Measurements from ENCODE around the gene SLC48A1. TPM values are rescaled to one million over a fixed set of nuclear protein-coding genes. Genes with fewer than 3 reads are reported as not detected.

Gene SLC48A1
- polyA plus RNA-seq, 1 donor from 2014 or later: 8.0 TPM

- TF ChIP-seq TAF1 (IDR thresholded peaks at IDR 0.05; ENCODE audit: low read depth): no peak
- TF ChIP-seq CTCF (IDR thresholded peaks at IDR 0.05; ENCODE audit: poor library complexity, severe bottlenecking): no peak
- TF ChIP-seq POLR2AphosphoS5 (IDR thresholded peaks at IDR 0.05): no peak
- no peak for TF ChIP-seq REST (IDR thresholded peaks at IDR 0.05; ENCODE audit: borderline replicate concordance)
- no peak for TF ChIP-seq MXI1 (conservative IDR thresholded peaks at IDR 0.05; ENCODE audit: poor library complexity, severe bottlenecking)
- TF ChIP-seq RAD21 (conservative IDR thresholded peaks at IDR 0.05): no peak
- no peak for TF ChIP-seq SMC3 (conservative IDR thresholded peaks at IDR 0.05; ENCODE audit: poor library complexity)
- no peak for TF ChIP-seq EP300 (conservative IDR thresholded peaks at IDR 0.05; ENCODE audit: poor library complexity, severe bottlenecking)
- no peak for TF ChIP-seq EZH2 (IDR thresholded peaks at IDR 0.05; ENCODE audit: borderline replicate concordance, insufficient read depth, low read length, poor library complexity, severe bottlenecking)
- no peak overlapping the region for H2AFZ ChIP-seq (ENCODE audit: low read depth, low read length)
Observed at GRCh38 chr12:47725893-47726292, 47.1 kb upstream of the SLC48A1 start.

GRCh38 chr12:47729233-47729632 lies 43.8 kb upstream of the SLC48A1 start:
- Histone ChIP-seq H2AFZ (ENCODE audit: low read depth, low read length) (no peak overlapping the region), H3K27me3 (ENCODE audit: insufficient read depth, low read depth, low read length) (no peaks in the 10 kb centered on the region), H3K9ac (ENCODE audit: low read length) (no peak overlapping the region), H4K20me1 (ENCODE audit: insufficient read depth) (no peaks in the 10 kb centered on the region), H3F3A (ENCODE audit: insufficient read depth, low read length, poor library complexity, severe bottlenecking) (no peaks in the 10 kb centered on the region), H3K27ac (ENCODE audit: low read length) (no peak overlapping the region), H3K4me2 (ENCODE audit: low read length) (no peak overlapping the region), H3K4me3 (ENCODE audit: low read length) (no peak overlapping the region), H3K9me2 (ENCODE audit: insufficient read depth, low read length) (no peaks in the 10 kb centered on the region), H3K79me2 (replicated peaks; ENCODE audit: insufficient read depth, low read length) (no peaks in the 10 kb centered on the region), H3K9me3 (ENCODE audit: low read length) (no peaks in the 10 kb centered on the region), H3K36me3 (ENCODE audit: insufficient read depth, low read length) (no peaks in the 10 kb centered on the region)
- TF ChIP-seq EP300 (conservative IDR thresholded peaks at IDR 0.05; ENCODE audit: poor library complexity, severe bottlenecking) (no peak), TAF1 (IDR thresholded peaks at IDR 0.05; ENCODE audit: low read depth) (no peak), CTCF (IDR thresholded peaks at IDR 0.05; ENCODE audit: poor library complexity, severe bottlenecking) (no peak), REST (IDR thresholded peaks at IDR 0.05; ENCODE audit: borderline replicate concordance) (no peak)

More at GRCh38 chr12:47725893-47726292, 47.1 kb upstream of the SLC48A1 start:
- Histone ChIP-seq H3K79me2 (replicated peaks; ENCODE audit: insufficient read depth, low read length) (no peaks in the 10 kb centered on the region), H3F3A (ENCODE audit: insufficient read depth, low read length, poor library complexity, severe bottlenecking) (no peaks in the 10 kb centered on the region), H3K9me3 (ENCODE audit: low read length) (no peaks in the 10 kb centered on the region), H3K36me3 (ENCODE audit: insufficient read depth, low read length) (no peaks in the 10 kb centered on the region), H4K20me1 (ENCODE audit: insufficient read depth) (no peaks in the 10 kb centered on the region), H3K4me3 (ENCODE audit: low read length) (no peak overlapping the region), H3K9ac (ENCODE audit: low read length) (no peak overlapping the region), H3K27me3 (ENCODE audit: insufficient read depth, low read depth, low read length) (no peaks in the 10 kb centered on the region), H3K27ac (ENCODE audit: low read length) (no peak overlapping the region), H3K4me2 (ENCODE audit: low read length) (no peak overlapping the region), H3K9me2 (ENCODE audit: insufficient read depth, low read length) (no peaks in the 10 kb centered on the region)
